ENCODE results near the gene SLC27A3.
"Not testable (repeated sequence)": the region's sequence is repeated elsewhere in the genome, so short reads cannot be mapped to it uniquely, and the experiment has no call there.

SLC27A3 gene

GRCh38 chr1:153763365-153764225, 11.6 kb upstream of the SLC27A3 start:
- no peak for DNase-seq

- DNase-seq: no peak
Measured at GRCh38 chr1:153764310-153764709, 10.9 kb upstream of the SLC27A3 start.

GRCh38 chr1:153766663-153767062, 8.5 kb upstream of the SLC27A3 start:
- not testable (repeated sequence) for DNase-seq

GRCh38 chr1:153767519-153767918, 7.7 kb upstream of the SLC27A3 start:
- DNase-seq: no peak

GRCh38 chr1:153768316-153769181, 6.7 kb upstream of the SLC27A3 start:
- no peak for DNase-seq

- no peak for DNase-seq
Measured at GRCh38 chr1:153769221-153769620, 6.0 kb upstream of the SLC27A3 start.

GRCh38 chr1:153770797-153771196, 4.4 kb upstream of the SLC27A3 start:
- no peak for DNase-seq

- no peak for DNase-seq
Measured at GRCh38 chr1:153771261-153771660, 3.9 kb upstream of the SLC27A3 start.

- no peak for DNase-seq
Measured at GRCh38 chr1:153771841-153772593, 3.2 kb upstream of the SLC27A3 start.

GRCh38 chr1:153773096-153773921, 1.9 kb upstream of the SLC27A3 start:
- no peak for DNase-seq

GRCh38 chr1:153774026-153774595, 1.1 kb upstream of the SLC27A3 start:
- DNase-seq: no peak

- peak; percentile 34 for DNase-seq
Measured at GRCh38 chr1:153775458-153776327, 486 bp downstream of the SLC27A3 start.

- DNase-seq: no peak
Measured at GRCh38 chr1:153776352-153776751, 1.1 kb downstream of the SLC27A3 start.

GRCh38 chr1:153776845-153777370, 1.7 kb downstream of the SLC27A3 start:
- DNase-seq: no peak

GRCh38 chr1:153777648-153778047, 2.4 kb downstream of the SLC27A3 start:
- no peak for DNase-seq

GRCh38 chr1:153778051-153778823, 3.0 kb downstream of the SLC27A3 start:
- no peak for DNase-seq

GRCh38 chr1:153778824-153779519, 3.8 kb downstream of the SLC27A3 start:
- DNase-seq: no peak

GRCh38 chr1:153779781-153780541, 4.8 kb downstream of the SLC27A3 start:
- no peak for DNase-seq
